C4-2B (cell line): Measurements from ENCODE around the gene ZNF174.

Experiments
- CTCF ChIP-seq: fragments of 450-650 bp; conservative IDR thresholded peaks from 2 replicates; pipeline ENCODE4 v1.5.1; 2017; ENCODE audit warnings: mild to moderate bottlenecking
- ZFX ChIP-seq: fragments of 450-650 bp; IDR thresholded peaks from 2 replicates; pipeline ENCODE4 v1.6.1; 2017

GRCh38 chr16:3363793-3364192, 37.2 kb upstream of the ZNF174 start:
- TF ChIP-seq CTCF (0 out of 2 replicates have a peak, but pooled peaks have one; percentile 13), ZFX (no peak)
